KBM-7 (cell line): Measurements from ENCODE around the gene SAFB.

Experiments used
- DNase-seq: peaks from one replicate; pipeline ENCODE4 v3.0.0-alpha.2; 2015
- in situ Hi-C: fragments of 300-500 bp; cut with MboI; formaldehyde crosslinking; loops from 2 replicates; pipeline ENCODE4 v1.14.3; 2020; ENCODE audit warnings: low sequenced_read_pairs, low pct_unique_long_range_greater_than_20kb, mixed read lengths

The SAFB gene

GRCh38 chr19:5622465-5623396 lies at the start of gene SAFB, which contains the start of gene SAFB2:
SAFB (plus strand) TSS chr19:5623083; CDS start chr19:5623206, 123 bp downstream.
SAFB2 (minus strand) TSS chr19:5622776; CDS start chr19:5622715, 61 bp downstream.
- in situ Hi-C loops = no loop called here
- peak; percentile 99 for DNase-seq

GRCh38 chr19:5575590-5575989 lies 47.3 kb upstream of the SAFB start:
- in situ Hi-C loops = no loop called here
- DNase-seq = no peak

GRCh38 chr19:5578097-5578846 lies 44.6 kb upstream of the SAFB start:
- peak; percentile 67 for DNase-seq
- in situ Hi-C loops = no loop called here

- in situ Hi-C loops = no loop called here
- DNase-seq = no peak
Observed at GRCh38 chr19:5579286-5579685, 43.6 kb upstream of the SAFB start.

GRCh38 chr19:5579697-5580096 lies 43.2 kb upstream of the SAFB start:
- in situ Hi-C loops = no loop called here
- no peak for DNase-seq

GRCh38 chr19:5580161-5580571 lies 42.7 kb upstream of the SAFB start:
- in situ Hi-C loops = no loop called here
- DNase-seq = peak; percentile 45

- DNase-seq = peak; percentile 67
- in situ Hi-C loops = no loop called here
Observed at GRCh38 chr19:5585461-5586299, 37.2 kb upstream of the SAFB start.

GRCh38 chr19:5586300-5587070 lies 36.4 kb upstream of the SAFB start:
- no peak for DNase-seq
- in situ Hi-C loops = no loop called here

GRCh38 chr19:5587071-5587455 lies 35.8 kb upstream of the SAFB start:
- DNase-seq = no peak
- in situ Hi-C loops = no loop called here

DNA sequence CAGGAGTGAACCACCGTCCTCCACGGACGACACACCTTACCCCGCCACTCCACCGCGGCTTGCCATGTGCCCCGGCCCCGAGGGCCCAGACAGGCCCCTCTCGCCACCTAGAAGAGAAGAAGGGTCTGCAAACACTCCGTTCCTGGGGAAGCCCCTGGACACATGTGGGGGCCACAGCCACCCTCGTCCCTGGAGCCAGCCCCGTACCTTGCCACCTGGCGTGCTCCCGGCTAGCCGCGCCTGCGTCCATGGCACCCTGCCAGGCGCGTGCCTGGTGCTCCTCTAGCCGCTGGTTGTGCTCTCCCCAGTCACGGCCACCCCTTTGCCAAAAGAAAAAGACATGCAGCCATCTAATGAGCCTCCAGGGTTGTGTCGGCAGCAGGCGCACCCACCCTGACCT lies 35.2 kb upstream of the SAFB start:
- DNase-seq = no peak
- in situ Hi-C loops = no loop called here

GRCh38 chr19:5588441-5588840 lies 34.4 kb upstream of the SAFB start:
- in situ Hi-C loops = no loop called here
- no peak for DNase-seq

GRCh38 chr19:5588906-5589676 lies 33.8 kb upstream of the SAFB start:
- DNase-seq = no peak
- in situ Hi-C loops = no loop called here

GRCh38 chr19:5590151-5590864 lies 32.6 kb upstream of the SAFB start:
- in situ Hi-C loops = no loop called here

GRCh38 chr19:5590865-5591154 lies 32.1 kb upstream of the SAFB start:
- no peak for DNase-seq
- in situ Hi-C loops = no loop called here

More at GRCh38 chr19:5590151-5590864, 32.6 kb upstream of the SAFB start:
- DNase-seq = no peak

- DNase-seq = no peak
- in situ Hi-C loops = no loop called here
Observed at GRCh38 chr19:5591476-5591875, 31.4 kb upstream of the SAFB start.

DNA sequence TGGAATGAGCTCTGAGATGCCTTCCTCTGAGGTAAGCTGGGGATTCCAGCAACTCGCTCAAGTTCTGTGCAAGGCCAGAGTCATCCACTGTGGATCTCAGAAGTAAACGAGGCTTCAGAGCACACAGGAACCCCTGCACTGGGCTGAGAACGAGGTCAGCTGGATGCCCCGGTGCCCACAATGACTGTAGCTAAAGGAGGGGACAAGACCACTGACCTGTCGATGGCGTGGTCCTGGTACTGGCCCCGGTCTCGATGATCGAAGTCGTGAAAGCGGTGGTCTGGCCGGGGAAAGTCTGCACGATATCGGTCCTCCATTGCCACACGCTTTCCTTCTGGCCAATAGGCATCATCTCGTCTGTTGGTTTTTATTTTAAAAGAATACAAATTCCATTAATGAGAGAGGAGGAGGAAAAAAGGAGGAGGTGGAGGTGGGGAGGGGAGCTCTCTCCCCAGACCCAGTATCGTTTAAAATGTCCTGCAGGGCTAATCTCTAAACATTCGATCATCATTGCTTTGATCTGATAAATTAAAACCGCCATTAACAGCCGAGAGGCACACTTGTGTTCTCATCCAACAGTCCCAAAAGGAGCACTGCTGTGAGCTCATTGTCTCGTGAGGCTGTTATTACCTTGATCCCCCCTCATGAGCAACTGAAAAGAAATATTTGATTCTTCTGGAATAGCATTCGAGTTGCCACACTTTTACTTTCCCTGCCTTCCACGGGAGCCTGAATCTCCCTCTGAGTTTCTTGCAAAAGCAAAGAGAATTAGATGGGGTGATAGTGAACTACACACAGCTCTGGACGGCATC lies 30.1 kb upstream of the SAFB start:
- no peak for DNase-seq
- in situ Hi-C loops = no loop called here
